Hair follicle dermal papilla cell (primary cell): Measurements from ENCODE around the gene PKP4. TPM values are rescaled to one million over a fixed set of nuclear protein-coding genes. Genes with fewer than 3 reads are reported as not detected.

ENCODE experiments used
- small RNA-seq: library from RNA; depleted of rRNA; stranded (forward); fragments of <200 nt; gene quantifications from one replicate; pipeline ENCODE3, GENCODE V24; 2012
- total RNA-seq: library from RNA; depleted of rRNA; stranded (reverse); fragments of >200 nt; gene quantifications from 2 replicates; pipeline ENCODE4 v1.2.3, GENCODE V29; 2012

The PKP4 gene
- total RNA-seq = 61.1 and 84.4 TPM in 2 replicates

GRCh38 chr2:158456309-158457066 is at the start of gene PKP4, which contains the start of gene CCDC148:
PKP4 (plus strand) TSS chr2:158456952; CDS start chr2:158533185, 76,233 bp downstream.
CCDC148 (minus strand) TSS chr2:158456753; CDS start chr2:158456439, 314 bp downstream.

Small RNA genes within 50 kb of the gene (small RNA-seq; reads per million reads assigned to genes)
- gene AC005042.3 (not detected), gene RN7SL393P (not detected)

Other genes starting within 250 kb of the PKP4 start
- 1.3 and 2.3 TPM in 2 replicates for gene CCDC148, start 199 bp upstream of the PKP4 start, total RNA-seq